Measurements from ENCODE around the gene CEBPB. TPM values are rescaled to one million over a fixed set of nuclear protein-coding genes. Genes with fewer than 3 reads are reported as not detected.
"Not testable (repeated sequence)": the region's sequence is repeated elsewhere in the genome, so short reads cannot be mapped to it uniquely, and the experiment has no call there.

The CEBPB gene
- total RNA-seq, 2 donors from 2014 or later = 32.0 to 34.0 TPM

DNA sequence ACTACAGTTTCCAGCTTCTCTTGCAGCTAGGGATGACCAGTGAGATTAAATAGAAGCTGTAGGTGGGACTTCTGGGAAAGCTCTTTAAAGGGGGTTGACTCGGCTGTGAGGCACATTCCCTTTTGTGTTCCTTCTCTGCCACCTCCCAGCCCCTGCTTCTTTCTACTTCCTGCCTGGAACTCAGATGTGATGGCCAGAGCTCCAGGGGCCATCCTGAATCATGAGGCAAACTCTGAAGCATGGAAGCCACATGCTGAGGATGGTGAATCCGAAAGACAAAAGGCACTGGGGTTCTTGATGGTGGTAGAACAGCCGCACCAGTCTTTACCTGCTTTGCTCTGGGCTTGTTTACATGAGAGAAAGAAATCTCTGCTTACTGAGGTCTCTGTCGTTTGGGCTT is 9.1 kb downstream of the CEBPB start:
- intact Hi-C loops (cut with DNase I) = loop anchor here (10.0 kb wide), 1 partner anchor 155 kb away; no protein-coding TSS in a partner anchor
- H3K4me3 ChIP-seq = no peak overlapping the region
- H3K27me3 ChIP-seq = no peaks in the 10 kb centered on the region
- H3K9me3 ChIP-seq = no peaks in the 10 kb centered on the region
- no peak for DNase-seq
- H3K9ac ChIP-seq (ENCODE audit: low read depth in 2 of 2, low read length in 2 of 2) = no peak overlapping the region
- TF ChIP-seq, protein P1, sequence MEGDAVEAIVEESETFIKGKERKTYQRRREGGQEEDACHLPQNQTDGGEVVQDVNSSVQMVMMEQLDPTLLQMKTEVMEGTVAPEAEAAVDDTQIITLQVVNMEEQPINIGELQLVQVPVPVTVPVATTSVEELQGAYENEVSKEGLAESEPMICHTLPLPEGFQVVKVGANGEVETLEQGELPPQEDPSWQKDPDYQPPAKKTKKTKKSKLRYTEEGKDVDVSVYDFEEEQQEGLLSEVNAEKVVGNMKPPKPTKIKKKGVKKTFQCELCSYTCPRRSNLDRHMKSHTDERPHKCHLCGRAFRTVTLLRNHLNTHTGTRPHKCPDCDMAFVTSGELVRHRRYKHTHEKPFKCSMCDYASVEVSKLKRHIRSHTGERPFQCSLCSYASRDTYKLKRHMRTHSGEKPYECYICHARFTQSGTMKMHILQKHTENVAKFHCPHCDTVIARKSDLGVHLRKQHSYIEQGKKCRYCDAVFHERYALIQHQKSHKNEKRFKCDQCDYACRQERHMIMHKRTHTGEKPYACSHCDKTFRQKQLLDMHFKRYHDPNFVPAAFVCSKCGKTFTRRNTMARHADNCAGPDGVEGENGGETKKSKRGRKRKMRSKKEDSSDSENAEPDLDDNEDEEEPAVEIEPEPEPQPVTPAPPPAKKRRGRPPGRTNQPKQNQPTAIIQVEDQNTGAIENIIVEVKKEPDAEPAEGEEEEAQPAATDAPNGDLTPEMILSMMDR (IDR thresholded peaks at IDR 0.05) = no peak
- no peaks in the 10 kb centered on the region for H3K36me3 ChIP-seq
- no peak overlapping the region for H3K27ac ChIP-seq
- H3K4me1 ChIP-seq = no peaks in the 10 kb centered on the region

DNA sequence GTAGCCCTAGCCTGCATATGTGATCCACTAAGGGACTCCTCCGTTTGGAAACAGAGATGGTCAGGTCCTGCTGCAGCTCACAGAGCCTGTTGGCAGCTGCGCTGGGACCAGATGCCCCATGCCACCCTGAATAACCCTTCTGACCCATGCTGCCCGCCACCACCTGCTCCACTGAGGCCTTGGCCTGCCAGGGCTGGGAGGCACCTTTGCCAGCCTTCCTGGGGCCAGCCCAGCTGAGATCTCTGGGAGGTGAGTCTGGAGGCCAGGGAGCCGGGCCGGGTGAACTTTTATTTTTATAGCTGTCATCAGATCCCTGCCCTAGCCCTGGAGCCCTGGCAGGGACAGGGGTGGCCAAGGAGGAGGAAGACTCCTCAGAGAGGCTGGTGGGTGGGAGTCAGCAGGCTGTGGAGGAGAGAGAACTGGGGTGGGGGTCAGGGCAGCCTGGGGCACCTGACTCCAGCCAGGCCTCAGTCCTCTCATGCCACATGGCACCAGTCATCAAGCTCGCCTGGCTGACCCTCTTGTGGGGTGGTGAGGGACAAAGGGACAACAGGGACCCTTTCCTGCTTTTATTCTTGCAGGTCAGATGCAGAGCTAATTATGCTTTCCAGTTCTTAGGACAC is 10.0 kb downstream of the CEBPB start:
- no peaks in the 10 kb centered on the region for H3K9me3 ChIP-seq
- DNase-seq = no peak
- H3K27me3 ChIP-seq = no peaks in the 10 kb centered on the region
- intact Hi-C loops (cut with DNase I) = no loop called here
- no peak overlapping the region for H3K9ac ChIP-seq (ENCODE audit: low read depth in 2 of 2, low read length in 2 of 2)
- TF ChIP-seq, protein P1 (IDR thresholded peaks at IDR 0.05) = no peak
- H3K27ac ChIP-seq = no peak overlapping the region
- no peaks in the 10 kb centered on the region for H3K36me3 ChIP-seq
- H3K4me3 ChIP-seq = no peak overlapping the region
- no peaks in the 10 kb centered on the region for H3K4me1 ChIP-seq

DNA sequence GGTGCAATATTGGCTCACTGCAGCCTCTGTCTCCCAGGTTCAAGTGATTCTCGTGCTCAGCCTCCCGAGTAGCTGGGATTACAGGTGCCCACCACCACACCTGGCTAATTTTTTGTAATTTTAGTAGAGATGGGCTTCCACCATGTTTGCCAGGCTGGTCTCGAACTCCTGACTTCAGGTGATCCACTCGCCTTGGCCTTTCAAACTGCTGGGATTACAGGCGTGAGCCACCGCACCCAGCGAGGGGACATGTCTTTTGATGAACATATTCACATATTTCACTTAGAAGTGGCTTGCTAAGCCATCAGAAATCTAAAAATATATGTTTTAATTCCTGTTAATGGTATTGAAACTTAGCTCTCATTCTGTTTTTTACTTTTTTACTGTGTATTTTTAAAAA is 11.1 kb downstream of the CEBPB start:
- H3K9ac ChIP-seq (ENCODE audit: low read depth in 2 of 2, low read length in 2 of 2); H3K4me1 ChIP-seq; H3K9me3 ChIP-seq; DNase-seq; H3K27me3 ChIP-seq; H3K27ac ChIP-seq; H3K36me3 ChIP-seq; H3K4me3 ChIP-seq; intact Hi-C loops (cut with DNase I): not testable (repeated sequence)

DNA sequence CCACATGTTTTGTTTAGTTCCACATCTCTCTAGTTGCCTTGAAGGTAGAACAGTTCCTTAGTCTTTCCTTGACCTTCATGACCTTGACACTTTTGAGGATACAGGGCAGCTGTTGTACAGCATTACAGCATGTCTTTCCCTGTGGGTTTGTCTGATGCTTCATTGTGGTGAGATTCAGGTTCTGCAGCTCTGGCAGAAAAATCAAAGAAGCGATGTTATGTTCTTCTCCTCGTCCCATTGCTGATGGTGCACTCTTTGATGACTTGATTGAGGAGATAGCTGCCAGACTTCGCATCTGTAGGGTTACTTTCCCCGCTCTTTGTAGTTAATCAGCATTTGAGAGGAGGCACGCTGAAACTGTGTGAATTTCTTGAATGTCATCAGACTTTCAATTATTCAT is 12.0 kb downstream of the CEBPB start:
- no peaks in the 10 kb centered on the region for H3K9me3 ChIP-seq
- H3K9ac ChIP-seq (ENCODE audit: low read depth in 2 of 2, low read length in 2 of 2) = no peak overlapping the region
- H3K27me3 ChIP-seq = no peaks in the 10 kb centered on the region
- H3K4me3 ChIP-seq = no peak overlapping the region
- H3K4me1 ChIP-seq = no peaks in the 10 kb centered on the region
- TF ChIP-seq, protein P1 (IDR thresholded peaks at IDR 0.05) = no peak
- no peaks in the 10 kb centered on the region for H3K36me3 ChIP-seq
- H3K27ac ChIP-seq = no peak overlapping the region
- DNase-seq = no peak
- intact Hi-C loops (cut with DNase I) = no loop called here

DNA sequence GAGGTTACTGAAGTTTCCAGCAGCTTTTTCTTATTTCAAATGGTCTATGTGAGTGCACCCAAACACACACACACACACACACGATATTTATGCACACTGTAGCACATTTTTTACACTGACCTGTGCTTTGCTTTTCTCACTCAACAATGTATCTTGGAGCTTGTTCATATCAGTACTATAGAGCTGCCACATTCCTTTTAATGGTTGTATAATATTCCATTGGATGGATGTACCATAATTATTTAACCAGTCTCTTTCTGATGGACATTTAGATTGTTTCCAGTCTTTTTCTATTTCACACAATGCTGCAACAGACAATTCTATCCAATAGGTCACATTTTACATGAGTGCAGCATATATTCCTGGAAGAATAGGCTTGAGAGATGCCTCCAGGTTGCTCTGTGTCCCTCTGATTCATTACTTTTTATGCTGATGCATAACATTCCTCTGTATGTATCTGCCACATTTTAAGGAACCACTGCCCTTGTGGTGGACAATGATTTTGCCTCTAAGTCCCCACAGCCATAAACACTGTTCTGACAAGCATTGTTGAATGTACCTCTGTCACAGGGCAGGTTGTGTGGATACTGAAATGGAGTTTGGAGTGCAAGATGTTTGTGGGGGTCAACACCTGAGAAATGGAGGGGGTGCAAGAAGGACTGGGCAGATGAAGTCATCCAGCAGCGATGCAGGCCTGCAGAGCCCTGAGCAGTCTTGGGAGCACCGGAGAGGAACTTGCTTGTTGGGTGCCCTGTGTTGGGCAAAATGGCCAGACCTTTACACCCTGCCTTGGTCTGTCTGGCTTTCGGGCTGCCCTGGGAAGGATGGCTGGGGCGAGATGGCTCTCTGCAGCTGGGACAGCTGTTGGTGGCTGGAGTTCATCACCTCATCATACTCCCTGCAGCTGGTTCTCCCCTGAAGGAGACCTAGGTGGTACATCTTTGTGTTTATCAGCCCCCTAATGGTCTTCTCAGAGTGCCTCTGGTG is 13.6 kb downstream of the CEBPB start:
- H3K9me3 ChIP-seq = no peaks in the 10 kb centered on the region
- no peaks in the 10 kb centered on the region for H3K4me1 ChIP-seq
- H3K36me3 ChIP-seq = no peaks in the 10 kb centered on the region
- H3K27me3 ChIP-seq = no peaks in the 10 kb centered on the region
- TF ChIP-seq, protein P1 (IDR thresholded peaks at IDR 0.05) = no peak
- H3K27ac ChIP-seq = no peak overlapping the region
- no peak for DNase-seq
- H3K4me3 ChIP-seq = no peak overlapping the region
- intact Hi-C loops (cut with DNase I) = no loop called here
- H3K9ac ChIP-seq (ENCODE audit: low read depth in 2 of 2, low read length in 2 of 2) = no peak overlapping the region

DNA sequence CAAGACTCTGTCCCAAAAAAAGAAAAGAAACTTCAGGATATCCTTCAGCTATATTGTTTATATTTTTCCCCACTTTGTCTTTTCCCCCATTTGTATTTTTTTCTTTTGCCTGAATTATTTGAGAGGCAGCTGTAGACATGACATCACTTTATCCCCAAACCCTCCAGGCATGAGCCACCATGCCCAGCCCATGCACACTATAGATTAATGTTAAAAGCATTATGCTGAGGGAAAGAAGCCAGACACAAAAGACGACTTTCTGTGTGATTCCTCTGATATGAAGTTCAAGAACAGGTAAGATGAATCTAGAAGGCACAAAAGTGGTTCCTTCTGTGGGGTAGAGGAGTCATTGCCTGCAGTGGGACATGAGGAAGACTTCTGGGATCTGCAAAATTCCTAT is 16.4 kb downstream of the CEBPB start:
- Histone ChIP-seq H3K27me3 (no peaks in the 10 kb centered on the region), H3K9me3 (no peaks in the 10 kb centered on the region), H3K27ac (no peak overlapping the region), H3K36me3 (no peaks in the 10 kb centered on the region), H3K9ac (ENCODE audit: low read depth in 2 of 2, low read length in 2 of 2) (no peak overlapping the region), H3K4me1 (no peaks in the 10 kb centered on the region), H3K4me3 (no peak overlapping the region)
- DNase-seq = no peak
- TF ChIP-seq, protein P1 (IDR thresholded peaks at IDR 0.05) = no peak
- intact Hi-C loops (cut with DNase I) = no loop called here
